Endothelial cell of umbilical vein (primary cell): Measurements from ENCODE around the gene NGEF. TPM values are rescaled to one million over a fixed set of nuclear protein-coding genes. Genes with fewer than 3 reads are reported as not detected.

Experiments
- BruUV-seq: library from RNA; stranded (reverse); fragments of 400-500 nt; replicated peaks from 2 replicates; lab custom pipeline; 2021; lab: Mats Ljungman, UMichigan
- CTCF ChIA-PET: fragments of 300-600, 350-600 bp; sonication (Branson Sonifier 250); formaldehyde crosslinking; loops from one replicate; lab custom pipeline; 2021; ENCODE audit warnings: antibody characterized with exemption, inconsistent platforms; lab: Charles Lee
- POLR2A ChIA-PET: fragments of 300-600, 350-600 bp; sonication (Branson Sonifier 250); formaldehyde crosslinking; loops from one replicate; lab custom pipeline; 2021; ENCODE audit warnings: antibody characterized with exemption, inconsistent platforms; lab: Charles Lee
- DNase-seq: peaks from one replicate; pipeline ENCODE4 v3.0.0-alpha.2; 2011; ENCODE audit warnings: low read depth, low spot score
- FAIRE-seq: peaks from 2 replicates; lab custom pipeline; 2011; peaks lifted over from hg19 to GRCh38; lab: Jason Lieb, UNC
- H2AFZ ChIP-seq: 2 replicates; pipeline ENCODE4 v1.6.0; 2012; ENCODE audit warnings: low read depth, low read length, control low read depth, inconsistent platforms
- H3K27ac ChIP-seq: 2 replicates; pipeline ENCODE4 v1.5.1; 2011; ENCODE audit warnings: low read depth, mild to moderate bottlenecking, control low read depth, low read length, moderate library complexity; ENCODE audit not compliant: insufficient read depth
- H3K27me3 ChIP-seq, 2 experiments: 2 replicates each; pipeline versions ENCODE4 v1.6.0 to v1.6.1; 2011; ENCODE audit warnings: low read length in 2 of 2, mixed read lengths in 1 of 2; ENCODE audit not compliant: control insufficient read depth in 2 of 2, insufficient read depth in 2 of 2
- H3K36me3 ChIP-seq, 2 experiments: 2 replicates in 1 of 2; 3 replicates in 1 of 2; pipeline ENCODE4 v1.5.1; 2011; ENCODE audit warnings: low read length in 2 of 2, mild to moderate bottlenecking in 1 of 2, moderate library complexity in 1 of 2; ENCODE audit not compliant: control insufficient read depth in 2 of 2, insufficient read depth in 2 of 2; ENCODE audit errors: extremely low read depth in 1 of 2
- H3K4me1 ChIP-seq: 3 replicates; pipeline ENCODE4 v1.5.1; 2011; ENCODE audit warnings: mild to moderate bottlenecking, low read length; ENCODE audit not compliant: control insufficient read depth, insufficient read depth; ENCODE audit errors: extremely low read depth
- H3K4me2 ChIP-seq: 2 replicates; pipeline ENCODE4 v1.6.1; 2011; ENCODE audit warnings: low read length, control low read depth, mixed read lengths; ENCODE audit not compliant: insufficient read depth
- H3K4me3 ChIP-seq, 3 experiments: fragments of 200-600 bp in 1 of 3; sonication (generic), shearing (Covaris generic) in 1 of 3; replicated peaks in 1 of 3; 2 replicates each; pipeline ENCODE4 v1.5.1; 2011 to 2016; ENCODE audit warnings: control low read depth in 3 of 3, low read length in 3 of 3, mild to moderate bottlenecking in 2 of 3, inconsistent platforms in 1 of 3, low read depth in 1 of 3, moderate library complexity in 1 of 3; ENCODE audit not compliant: insufficient read depth in 1 of 3
- H3K79me2 ChIP-seq: 2 replicates; pipeline ENCODE4 v1.6.0; 2012; ENCODE audit warnings: low read length, inconsistent platforms; ENCODE audit not compliant: control insufficient read depth, insufficient read depth
- H3K9ac ChIP-seq: replicated peaks from 2 replicates; pipeline ENCODE3; 2011; ENCODE audit warnings: low read length, control low read depth; ENCODE audit not compliant: insufficient read depth; ENCODE audit errors: extremely low read depth
- H3K9me1 ChIP-seq: replicated peaks from 3 replicates; pipeline ENCODE4 v1.6.0; 2011; ENCODE audit warnings: mild to moderate bottlenecking, low read length; ENCODE audit not compliant: control insufficient read depth, insufficient read depth; ENCODE audit errors: extremely low read depth
- H3K9me3 ChIP-seq: replicated peaks from 2 replicates; pipeline ENCODE4 v1.5.1; 2012; ENCODE audit warnings: low read length, inconsistent platforms; ENCODE audit not compliant: control insufficient read depth, insufficient read depth
- H4K20me1 ChIP-seq: replicated peaks from 2 replicates; pipeline ENCODE3; 2011; ENCODE audit warnings: mild to moderate bottlenecking, low read length; ENCODE audit not compliant: control insufficient read depth, insufficient read depth; ENCODE audit errors: extremely low read depth
- EZH2 ChIP-seq: IDR thresholded peaks from 2 replicates; pipeline ENCODE4 v1.6.1; 2012; ENCODE audit warnings: borderline replicate concordance, low read depth, mild to moderate bottlenecking, moderate library complexity, low read length, inconsistent platforms; ENCODE audit not compliant: severe bottlenecking
- FOS ChIP-seq: IDR thresholded peaks from 2 replicates; pipeline ENCODE4 v1.6.1; 2011; ENCODE audit warnings: mild to moderate bottlenecking, low read length, moderate library complexity, borderline replicate concordance; ENCODE audit not compliant: insufficient read depth
- GATA2 ChIP-seq: IDR thresholded peaks from 2 replicates; pipeline ENCODE4 v1.7.0; 2011; ENCODE audit warnings: low read depth, mild to moderate bottlenecking, moderate library complexity, mixed read lengths, low read length; ENCODE audit not compliant: insufficient read length, insufficient read depth
- JUN ChIP-seq: IDR thresholded peaks from 2 replicates; pipeline ENCODE4 v1.6.1; 2011; ENCODE audit warnings: borderline replicate concordance, low read depth; ENCODE audit not compliant: insufficient read length, insufficient read depth
- MYC ChIP-seq: IDR thresholded peaks from one replicate; pipeline ENCODE4 v1.6.1; 2011; ENCODE audit warnings: mild to moderate bottlenecking, low read depth, low read length
- POLR2A ChIP-seq: IDR thresholded peaks from 2 replicates; pipeline ENCODE4 v1.6.1; 2012; ENCODE audit warnings: low read depth, mild to moderate bottlenecking, control low read depth, low read length
- POLR2AphosphoS5 ChIP-seq: IDR thresholded peaks from 2 replicates; pipeline ENCODE4 v1.6.1; 2012; ENCODE audit warnings: low read depth, mild to moderate bottlenecking, control low read depth, low read length, moderate library complexity; ENCODE audit not compliant: insufficient read depth
- dilution Hi-C: fragments of 300-500 bp; cut with MboI; formaldehyde crosslinking; loops from one replicate; pipeline ENCODE4 v1.15.0; 2019; ENCODE audit warnings: low sequenced_read_pairs; ENCODE audit not compliant: extremely low pct_ligation_motif_present
- intact Hi-C: fragments of 100-400 bp; cut with micrococcal nuclease; formaldehyde crosslinking; loops from one replicate; pipeline ENCODE4 v1.10.0; 2022
- polyA plus RNA-seq, 4 experiments: library from polyadenylated mRNA; depleted of rRNA in 3 of 4; stranded (reverse) in 3 of 4; unstranded in 1 of 4; fragments of >200 nt; gene quantifications; 2 replicates each; pipeline versions ENCODE4 v1.2.1 to v1.2.3, GENCODE V29; 2011 to 2012; ENCODE audit warnings: missing spikeins in 1 of 4
- total RNA-seq: library from RNA; stranded (reverse); gene quantifications from 2 replicates; pipeline ENCODE4 v1.2.3, GENCODE V29; 2021
- TF ChIP-seq, protein P1 (sequence below), 2 donors: IDR thresholded peaks; 1 replicate in 1 of 2; 2 replicates in 1 of 2; pipeline ENCODE4 v1.5.1; 2011; ENCODE audit warnings: low read length in 2 of 2, mild to moderate bottlenecking in 2 of 2, moderate library complexity in 2 of 2, control low read depth in 1 of 2, inconsistent platforms in 1 of 2, low read depth in 1 of 2; ENCODE audit not compliant: insufficient read depth in 1 of 2; ENCODE audit errors: extremely low read depth in 1 of 2
- TF ChIP-seq, protein P2 (sequence below): IDR thresholded peaks from 2 replicates; pipeline ENCODE4 v1.6.1; 2011; ENCODE audit not compliant: insufficient read depth, insufficient read length

NGEF gene
- total and polyA plus RNA-seq, 2 donors (not counting 3 experiments of a cell fraction or from before 2014, with no cell fraction given) = 0.22 to 0.41 TPM

DNA sequence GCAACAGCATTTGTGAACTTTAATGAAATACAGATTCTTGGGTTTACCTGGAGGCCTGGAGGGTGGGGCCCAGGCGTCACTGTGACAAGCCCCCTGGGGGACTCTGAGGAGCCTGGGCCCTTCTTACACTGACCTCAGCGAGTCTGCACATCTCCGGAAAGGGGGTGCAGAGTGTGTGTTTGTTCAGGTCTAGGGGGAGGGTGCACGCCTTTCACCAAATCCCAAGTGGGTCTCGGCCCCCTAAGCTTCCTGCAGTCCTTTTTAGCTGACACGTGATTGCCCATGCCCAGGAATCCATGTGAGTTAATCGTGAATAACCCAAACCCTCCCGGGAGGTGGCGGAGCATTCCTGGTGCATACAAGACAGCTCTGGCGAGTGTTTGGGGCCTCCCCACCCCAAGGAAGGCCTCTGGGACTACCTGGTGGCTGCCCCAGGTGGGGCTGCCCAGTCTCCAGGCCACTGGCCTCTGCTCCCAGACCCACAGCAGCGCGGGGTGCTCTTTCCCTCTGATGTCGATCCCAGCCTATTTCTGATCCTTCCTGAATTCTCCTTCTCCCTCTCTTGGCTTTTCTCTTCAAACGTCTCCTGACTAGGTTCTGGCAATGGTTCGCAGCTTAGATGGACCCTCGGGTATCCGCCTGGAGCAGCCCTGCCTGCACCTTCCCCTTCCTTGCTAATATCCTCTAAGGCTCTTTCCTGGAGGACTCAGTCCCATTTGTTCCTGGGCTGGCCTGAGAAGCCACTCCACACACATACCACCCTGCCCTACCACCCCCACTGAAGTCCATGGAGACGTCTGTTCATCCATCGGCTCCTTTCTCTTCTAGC lies 10.0 kb downstream of the NGEF start:
- Histone ChIP-seq H2AFZ (no peak overlapping the region), H3K9ac (no peak overlapping the region), H3K9me3 (no peaks in the 10 kb centered on the region), H3K79me2 (no peaks in the 10 kb centered on the region), H3K9me1 (no peaks in the 10 kb centered on the region), H3K4me3 (no peak overlapping the region), H3K27ac (no peak overlapping the region), H3K27me3 (peaks cover 0 to 3% of the 10 kb centered on the region in 2 experiments), H4K20me1 (no peaks in the 10 kb centered on the region), H3K4me1 (no peaks in the 10 kb centered on the region), H3K36me3 (no peaks in the 10 kb centered on the region), H3K4me2 (no peak overlapping the region)
- TF ChIP-seq POLR2A = no peak
- no peak for TF ChIP-seq EZH2
- TF ChIP-seq FOS = no peak
- TF ChIP-seq, protein P1, sequence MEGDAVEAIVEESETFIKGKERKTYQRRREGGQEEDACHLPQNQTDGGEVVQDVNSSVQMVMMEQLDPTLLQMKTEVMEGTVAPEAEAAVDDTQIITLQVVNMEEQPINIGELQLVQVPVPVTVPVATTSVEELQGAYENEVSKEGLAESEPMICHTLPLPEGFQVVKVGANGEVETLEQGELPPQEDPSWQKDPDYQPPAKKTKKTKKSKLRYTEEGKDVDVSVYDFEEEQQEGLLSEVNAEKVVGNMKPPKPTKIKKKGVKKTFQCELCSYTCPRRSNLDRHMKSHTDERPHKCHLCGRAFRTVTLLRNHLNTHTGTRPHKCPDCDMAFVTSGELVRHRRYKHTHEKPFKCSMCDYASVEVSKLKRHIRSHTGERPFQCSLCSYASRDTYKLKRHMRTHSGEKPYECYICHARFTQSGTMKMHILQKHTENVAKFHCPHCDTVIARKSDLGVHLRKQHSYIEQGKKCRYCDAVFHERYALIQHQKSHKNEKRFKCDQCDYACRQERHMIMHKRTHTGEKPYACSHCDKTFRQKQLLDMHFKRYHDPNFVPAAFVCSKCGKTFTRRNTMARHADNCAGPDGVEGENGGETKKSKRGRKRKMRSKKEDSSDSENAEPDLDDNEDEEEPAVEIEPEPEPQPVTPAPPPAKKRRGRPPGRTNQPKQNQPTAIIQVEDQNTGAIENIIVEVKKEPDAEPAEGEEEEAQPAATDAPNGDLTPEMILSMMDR (IDR thresholded peaks at IDR 0.05; ENCODE audit: extremely low read depth in 1 of 2, insufficient read depth in 1 of 2, low read depth in 1 of 2, low read length in 2 of 2) = no peak
- no peak for TF ChIP-seq JUN
- TF ChIP-seq GATA2 = no peak
- TF ChIP-seq, protein P2, sequence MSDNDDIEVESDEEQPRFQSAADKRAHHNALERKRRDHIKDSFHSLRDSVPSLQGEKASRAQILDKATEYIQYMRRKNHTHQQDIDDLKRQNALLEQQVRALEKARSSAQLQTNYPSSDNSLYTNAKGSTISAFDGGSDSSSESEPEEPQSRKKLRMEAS = no peak
- TF ChIP-seq POLR2AphosphoS5 = no peak
- no peak for TF ChIP-seq MYC
- no peak for DNase-seq
- no TSS peak for BruUV-seq
- intact Hi-C loops = no loop called here
- dilution Hi-C loops = no loop called here
- no peak for FAIRE-seq
- POLR2A ChIA-PET = no interaction called here
- CTCF ChIA-PET = no interaction called here
